ENCODE measurements around the gene PNLIPRP1.

PNLIPRP1 gene

DNA sequence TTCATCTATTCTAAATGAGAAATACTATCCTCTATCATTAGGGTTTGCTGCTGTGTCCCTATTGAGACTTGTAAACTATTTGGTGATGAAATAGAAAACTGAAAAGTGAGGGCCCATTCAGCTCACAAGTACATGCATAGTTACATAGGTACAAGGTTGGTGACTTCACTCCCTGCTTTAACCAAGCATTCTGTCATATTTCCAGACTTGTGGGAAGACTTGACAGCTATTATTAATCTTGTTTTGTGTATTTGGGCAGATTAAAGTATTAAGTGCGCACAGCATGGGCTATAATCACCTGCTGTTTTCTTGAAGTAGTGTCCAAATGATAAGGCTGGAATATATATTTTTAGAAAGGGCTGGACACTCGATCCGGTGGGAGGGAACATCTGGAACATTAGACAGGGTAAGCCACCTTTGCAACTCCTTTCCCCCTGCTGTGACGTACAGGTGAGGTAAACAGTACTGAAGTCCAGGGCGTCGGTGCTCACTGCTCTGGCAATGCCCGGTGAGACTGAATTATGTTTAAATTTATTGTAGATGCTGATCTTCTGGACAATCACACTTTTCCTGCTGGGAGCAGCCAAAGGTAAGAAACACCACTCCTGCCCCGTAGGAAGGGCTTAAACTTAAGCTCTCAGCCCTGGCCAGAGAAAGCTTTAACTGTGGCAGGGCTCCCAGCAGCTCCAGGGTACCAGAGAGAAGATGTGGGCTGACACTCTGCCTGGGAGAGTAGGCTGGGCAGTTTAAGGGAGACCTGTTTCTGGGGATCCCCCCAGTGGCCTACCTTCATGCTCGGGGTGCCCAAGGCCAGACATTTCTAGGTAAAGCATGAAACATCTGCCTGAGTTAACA lies at the start of gene PNLIPRP1:
PNLIPRP1 (plus strand) TSS at position 370 of the 855 bp plus-strand sequence; CDS start at position 541, 171 bp downstream.
- DNase-seq: no peak

- no peak for DNase-seq
Observed at GRCh38 chr10:116542007-116542677, 48.6 kb upstream of the PNLIPRP1 start.

- DNase-seq: no peak
Observed at GRCh38 chr10:116545122-116545521, 45.6 kb upstream of the PNLIPRP1 start.

DNA sequence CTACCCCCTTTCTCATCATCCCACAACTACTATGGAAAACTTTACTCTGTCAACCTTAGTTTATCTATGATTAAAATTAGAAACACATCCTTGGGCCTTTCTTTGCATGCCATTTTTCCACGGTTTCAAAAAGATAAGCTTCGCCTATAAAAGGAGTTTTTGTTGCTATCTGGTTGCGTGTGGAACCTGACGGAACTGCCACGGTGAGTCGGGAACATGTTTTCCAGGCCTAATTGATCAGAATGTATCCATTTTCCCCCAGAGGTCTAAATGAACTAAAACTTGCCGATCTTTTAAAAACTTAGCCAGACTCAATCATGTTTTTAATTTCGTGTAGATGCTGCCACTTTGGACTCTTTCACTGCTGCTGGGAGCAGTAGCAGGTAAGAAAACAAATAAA lies 45.0 kb upstream of the PNLIPRP1 start, which contains the start of gene PNLIP:
PNLIP (plus strand) TSS at position 176 of the 400 bp plus-strand sequence; CDS start at position 338, 162 bp downstream.
- no peak for DNase-seq

DNA sequence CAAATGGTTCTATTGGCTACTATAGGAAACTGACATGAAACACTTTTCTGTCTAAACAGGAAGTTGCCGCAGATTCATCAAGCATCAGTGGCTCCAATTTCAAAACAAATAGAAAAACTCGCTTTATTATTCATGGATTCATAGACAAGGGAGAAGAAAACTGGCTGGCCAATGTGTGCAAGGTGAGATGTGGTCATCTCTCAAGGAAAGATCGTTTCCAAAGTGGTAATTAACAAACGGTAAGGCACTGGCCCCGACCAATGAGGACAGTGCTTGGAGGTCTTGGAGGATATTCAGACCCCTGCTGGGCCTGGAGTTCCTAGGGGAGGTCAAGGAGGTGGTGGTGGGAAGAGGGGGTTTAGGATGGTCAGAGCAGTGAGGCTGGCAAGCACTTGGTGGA lies 42.5 kb upstream of the PNLIPRP1 start:
- no peak for DNase-seq

DNA sequence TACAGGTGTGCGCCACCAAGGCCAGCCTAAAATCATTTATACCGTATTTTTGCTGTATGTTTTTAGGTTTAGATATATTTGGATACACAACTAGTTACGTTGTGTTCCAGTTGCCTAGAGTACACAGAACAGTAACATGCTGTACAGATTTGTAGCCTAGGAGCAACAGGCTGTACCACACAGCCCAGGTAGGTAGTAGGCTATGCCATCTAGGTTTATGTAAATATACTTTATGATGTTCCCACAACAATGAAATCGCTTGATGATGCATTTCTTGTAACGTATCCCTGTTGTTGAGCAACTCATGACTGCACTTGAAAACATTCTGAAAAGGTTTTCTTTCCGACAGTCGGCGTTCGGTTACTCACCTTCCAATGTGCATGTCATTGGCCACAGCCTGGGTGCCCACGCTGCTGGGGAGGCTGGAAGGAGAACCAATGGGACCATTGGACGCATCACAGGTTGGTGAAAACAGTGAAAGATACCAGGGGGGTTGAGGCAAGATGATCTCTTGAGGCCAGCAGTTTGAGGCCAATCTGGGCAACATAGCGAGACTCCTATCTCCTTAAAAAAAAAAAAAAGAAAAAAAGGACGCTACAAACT lies 37.3 kb upstream of the PNLIPRP1 start:
- no peak for DNase-seq

DNA sequence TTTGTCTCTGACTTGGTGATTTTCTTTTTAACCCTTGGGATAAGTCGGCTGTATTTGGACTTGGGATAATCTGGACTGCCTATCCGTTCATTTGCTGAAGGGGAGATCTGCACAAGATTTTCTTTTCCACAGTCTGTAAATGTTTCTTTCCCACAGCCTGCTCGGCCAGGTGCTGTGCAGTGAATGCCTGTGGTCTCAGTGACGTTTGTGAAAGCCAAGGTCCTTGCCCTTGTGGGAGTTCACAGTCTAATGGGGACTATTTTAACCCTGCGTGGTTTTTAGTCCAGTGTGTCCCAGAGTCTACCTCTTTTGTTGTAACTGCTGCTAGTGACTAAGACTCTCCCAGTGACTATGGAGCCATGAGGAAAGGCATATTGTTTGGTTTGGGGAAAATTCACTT lies 36.1 kb upstream of the PNLIPRP1 start:
- DNase-seq: no peak

DNA sequence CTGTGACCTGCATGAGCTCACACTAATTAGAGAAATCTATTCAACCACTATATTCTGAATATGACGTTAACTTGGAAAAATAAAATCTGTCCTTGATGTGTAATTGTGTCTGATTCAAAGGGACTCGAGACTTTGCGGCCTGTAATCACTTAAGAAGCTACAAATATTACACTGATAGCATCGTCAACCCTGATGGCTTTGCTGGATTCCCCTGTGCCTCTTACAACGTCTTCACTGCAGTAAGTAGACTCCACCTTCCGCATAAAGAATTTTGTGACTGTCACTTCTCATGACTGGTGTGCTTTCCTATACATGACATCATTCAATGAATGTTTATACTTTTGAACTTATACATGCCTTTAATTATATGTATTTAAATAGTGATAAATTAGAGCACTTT lies 34.9 kb upstream of the PNLIPRP1 start:
- no peak for DNase-seq

- DNase-seq: no peak
Observed at GRCh38 chr10:116557305-116557880, 33.4 kb upstream of the PNLIPRP1 start.

GRCh38 chr10:116565534-116565933 lies 25.2 kb upstream of the PNLIPRP1 start:
- DNase-seq: no peak

DNA sequence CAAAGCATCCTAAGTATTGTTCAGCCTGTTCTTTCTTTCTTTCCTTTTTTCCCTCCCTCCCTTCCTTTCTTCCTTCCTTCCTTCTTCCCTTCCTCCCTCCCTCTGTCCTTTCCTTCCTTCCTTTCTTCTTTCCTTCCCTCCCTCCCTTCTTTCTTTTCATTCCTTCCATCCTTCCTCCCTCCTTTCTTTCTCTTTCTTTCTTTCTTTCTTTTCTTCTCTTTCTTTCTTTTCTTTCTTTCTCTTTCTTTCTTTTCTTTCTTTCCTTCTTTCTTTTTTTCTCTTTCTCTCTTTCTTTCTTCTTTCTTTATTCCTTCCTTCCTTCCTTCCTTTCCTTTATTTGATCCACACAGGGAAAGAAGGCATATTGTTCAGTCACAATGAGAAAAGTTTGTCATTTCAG lies 23.8 kb upstream of the PNLIPRP1 start:
- DNase-seq: no peak

- no peak for DNase-seq
Observed at GRCh38 chr10:116567335-116567734, 23.4 kb upstream of the PNLIPRP1 start.

- no peak for DNase-seq
Observed at GRCh38 chr10:116574797-116575196, 16.0 kb upstream of the PNLIPRP1 start.

DNA sequence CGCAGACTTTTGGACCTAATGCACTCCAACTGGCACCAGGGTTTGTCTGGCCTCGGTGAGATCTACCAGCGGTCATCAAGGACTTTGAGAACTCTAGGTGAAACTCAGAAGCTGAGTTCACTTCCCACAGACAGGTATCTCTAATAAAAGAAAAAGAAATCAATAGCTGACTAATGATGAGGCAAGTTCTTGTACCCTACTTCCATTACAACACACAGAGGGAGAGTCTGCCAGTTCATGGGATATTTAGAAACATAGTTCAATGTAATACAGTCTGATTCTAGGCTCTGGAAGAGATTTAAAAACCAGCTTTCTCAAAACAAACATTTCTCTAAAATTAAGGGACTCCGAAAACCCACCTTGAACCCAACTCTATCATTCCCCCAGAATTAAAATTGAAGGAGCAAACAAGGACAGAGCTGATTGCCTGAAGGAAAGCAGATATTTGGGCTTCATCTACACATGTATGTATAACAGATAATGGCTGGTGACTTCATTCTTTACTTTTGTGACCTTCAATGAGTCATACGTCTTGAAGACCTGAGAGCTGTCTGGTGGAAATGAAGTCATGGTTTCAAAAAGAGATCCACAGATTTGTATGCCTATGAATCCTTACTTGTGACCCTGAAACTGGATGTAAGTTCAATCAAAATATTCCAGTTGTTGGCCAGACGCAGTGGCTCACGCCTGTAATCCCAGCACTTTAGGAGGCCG lies 2.7 kb upstream of the PNLIPRP1 start:
- DNase-seq: no peak

- DNase-seq: no peak
Observed at GRCh38 chr10:116588995-116589394, 1.8 kb upstream of the PNLIPRP1 start.

- no peak for DNase-seq
Observed at GRCh38 chr10:116589926-116590325, 833 bp upstream of the PNLIPRP1 start.

- DNase-seq: no peak
Observed at GRCh38 chr10:116593139-116593740, 2.5 kb downstream of the PNLIPRP1 start.

GRCh38 chr10:116594525-116595035 lies 3.8 kb downstream of the PNLIPRP1 start:
- no peak for DNase-seq

GRCh38 chr10:116596062-116596461 lies 5.3 kb downstream of the PNLIPRP1 start:
- no peak for DNase-seq

- no peak for DNase-seq
Observed at GRCh38 chr10:116597543-116597942, 6.8 kb downstream of the PNLIPRP1 start.

DNA sequence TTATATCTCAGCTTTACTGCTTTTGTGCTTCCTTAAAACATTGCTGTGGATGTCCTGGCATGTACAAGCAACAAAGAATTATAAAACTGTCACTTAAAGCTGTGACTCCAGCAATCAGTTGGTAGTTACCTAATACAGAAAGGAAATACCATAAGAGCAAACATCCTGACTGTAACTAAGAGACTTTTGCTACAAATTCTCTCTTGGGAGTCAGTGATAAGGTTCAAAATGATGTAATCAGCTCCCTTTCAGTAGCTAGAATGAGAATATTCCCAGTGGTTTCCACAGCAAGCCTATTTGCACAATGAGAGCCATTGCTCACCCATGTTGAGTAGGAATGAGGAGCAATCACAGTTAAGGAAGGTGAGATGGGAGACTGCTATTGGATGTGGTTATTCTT lies 7.6 kb downstream of the PNLIPRP1 start:
- DNase-seq: no peak

GRCh38 chr10:116599991-116600390 lies 9.2 kb downstream of the PNLIPRP1 start:
- no peak for DNase-seq
